GM21717 (cell line): Measurements from ENCODE around the gene RPL36AL.
A peak's percentile ranks its signal among the peaks of the same experiment; 100 is the strongest.
"Not testable (repeated sequence)": the region's sequence is repeated elsewhere in the genome, so short reads cannot be mapped to it uniquely, and the experiment has no call there.

Experiments
- ATAC-seq: cut with Tn5 transposase; IDR thresholded peaks from one replicate; pipeline ENCODE4 v1.9.1; 2021; ENCODE audit warnings: mild to moderate bottlenecking, moderate library complexity; ENCODE audit not compliant: unreplicated experiment

RPL36AL gene

GRCh38 chr14:49620182-49621113 is at the start of gene RPL36AL, which contains the start of gene MGAT2:
TSS of gene RPL36AL (minus strand) at chr14:49620626. CDS start at chr14:49619104, 1,522 bp downstream.
TSS of gene MGAT2 (plus strand) at chr14:49620799. CDS start at chr14:49621269, 470 bp downstream.
- peak; percentile 93 for ATAC-seq

GRCh38 chr14:49659526-49660455 is 39.4 kb upstream of the RPL36AL start:
- no peak for ATAC-seq

- not testable (repeated sequence) for ATAC-seq
These were observed 37.1 kb upstream of the RPL36AL start for GRCh38 chr14:49657500-49657899.

- ATAC-seq: no peak
These were observed 34.1 kb upstream of the RPL36AL start for GRCh38 chr14:49654511-49654910.

GRCh38 chr14:49653508-49653907 is 33.1 kb upstream of the RPL36AL start:
- ATAC-seq: no peak

GRCh38 chr14:49642163-49642562 is 21.7 kb upstream of the RPL36AL start:
- ATAC-seq: no peak

GRCh38 chr14:49641697-49642129 is 21.3 kb upstream of the RPL36AL start:
- no peak for ATAC-seq

GRCh38 chr14:49640540-49641417 is 20.4 kb upstream of the RPL36AL start:
- no peak for ATAC-seq

GRCh38 chr14:49637534-49638078 is 17.2 kb upstream of the RPL36AL start:
- no peak for ATAC-seq

- no peak for ATAC-seq
These were observed 16.4 kb upstream of the RPL36AL start for GRCh38 chr14:49636866-49637265.

- peak; percentile 31 for ATAC-seq
These were observed 14.3 kb upstream of the RPL36AL start, which contains the start of gene DNAAF2 for GRCh38 chr14:49634547-49635334. TSS of gene DNAAF2 (minus strand) at chr14:49635244. CDS start at chr14:49635149, 95 bp downstream.

GRCh38 chr14:49633640-49634546 is 13.5 kb upstream of the RPL36AL start:
- ATAC-seq: peak; percentile 83

GRCh38 chr14:49623941-49624839 is 3.8 kb upstream of the RPL36AL start:
- ATAC-seq: no peak

GRCh38 chr14:49623387-49623786 is 3.0 kb upstream of the RPL36AL start:
- no peak for ATAC-seq

GRCh38 chr14:49622022-49622607 is 1.7 kb upstream of the RPL36AL start:
- no peak for ATAC-seq

- peak; percentile 23 for ATAC-seq
These were observed 872 bp upstream of the RPL36AL start for GRCh38 chr14:49621114-49621881.
